Pancreas (tissue), 10 donors: ENCODE results near the gene PNMT. TPM values are rescaled to one million over a fixed set of nuclear protein-coding genes. Genes with fewer than 3 reads are reported as not detected.

Source experiments
- ATAC-seq, 4 donors: fragments of 200-7000 bp; cut with Tn5 transposase; one replicate each; pipeline versions ENCODE4 v1.8.0 to v1.9.1; 2020; ENCODE audit warnings: mild to moderate bottlenecking in 4 of 4, moderate library complexity in 4 of 4
- DNase-seq, 6 donors: peaks; one replicate each; pipeline ENCODE4 v3.0.0-alpha.2; 2020
- FAIRE-seq: peaks from 2 replicates; lab custom pipeline; 2012; peaks lifted over from hg19 to GRCh38; lab: Jason Lieb, UNC
- H3K27ac ChIP-seq, 4 donors: fragments of 200-600 bp; sonication (generic); 1 replicate in 3 of 4; 2 replicates in 1 of 4; pipeline versions ENCODE4 v1.5.0 to v1.8.0; 2020
- H3K27me3 ChIP-seq, 4 donors: fragments of 200-600 bp; one replicate each; pipeline ENCODE4 v1.8.0; 2021
- H3K36me3 ChIP-seq, 3 donors: fragments of 200-600 bp; sonication (generic) in 1 of 3; one replicate each; pipeline versions ENCODE4 v1.5.0 to v1.8.0; 2020 to 2021
- H3K4me1 ChIP-seq, 3 donors: fragments of 200-600 bp; one replicate each; pipeline ENCODE4 v1.8.0; 2021
- H3K4me3 ChIP-seq, 4 donors: fragments of 200-600 bp; sonication (generic) in 2 of 4; one replicate each; pipeline versions ENCODE4 v1.5.0 to v1.8.0; 2020 to 2021
- H3K9me3 ChIP-seq, 4 donors: fragments of 200-600 bp; one replicate each; pipeline ENCODE4 v1.8.0; 2021
- CTCF ChIP-seq, 4 donors: fragments of 200-600 bp; sonication (generic) in 3 of 4; IDR thresholded peaks; one replicate each; pipeline versions ENCODE4 v1.5.0 to v1.8.0; 2021; ENCODE audit warnings: antibody characterized with exemption in 4 of 4
- WGBS, 2 donors: extraction: QIAGEN DNeasy Blood & Tissue Kit; methylation state at CpG; one replicate each; pipeline ENCODE4 v1.1.7; 2013; 5-methylcytosine and 5-hydroxymethylcytosine counted together
- intact Hi-C, 3 donors: fragments of 100-400 bp; cut with DNase I; formaldehyde crosslinking; loops; one replicate each; pipeline versions ENCODE4 v1.11.1 to v1.14.2; 2022
- polyA plus RNA-seq, 2 donors: library from polyadenylated mRNA; stranded (reverse); fragments of 200-250 nt; gene quantifications; one replicate each; pipeline ENCODE4 v1.2.3, GENCODE V29; 2013
- total RNA-seq, 6 donors: library from RNA; stranded (reverse); fragmentation: NEBNext Ultra II Directional in 4 of 6; extraction: Animal tissue kit (Norgen Biotek cat#: 25700) in 4 of 6; gene quantifications; one replicate each; pipeline versions ENCODE4 v1.2.1 to v1.2.4, GENCODE V29; 2021 to 2023
- donor health status: healthy with polysubstance abuse.
- donor health status: DM: no; HTN: no; CAD: no; lungs with moderate emphysema.
- donor health status: DM: no; HTN: no; CAD: no.
- donor health status: control.
- donor health status: control.
- donor health status: Bipolar disorder and iron deficiency.
- donor health status: DM: yes; HTN: yes; CAD: no.
- donor health status: DM: no; HTN: no; CAD: no.
- donor health status: DM: no; HTN: no; CAD: no.
- donor health status: DM: yes; HTN: yes; CAD: no.

PNMT gene
- total and polyA plus RNA-seq, 8 donors = 0.16 to 11.7 (median 0.64) TPM; not detected in 3

- peaks cover 0 to 24% (median 10%) of the 10 kb centered on the region in 3 donors for H3K4me1 ChIP-seq
- intact Hi-C loops = no loop called here
- no peak for TF ChIP-seq CTCF (IDR thresholded peaks at IDR 0.05)
- H3K27me3 ChIP-seq = no peaks in the 10 kb centered on the region
- no peak overlapping the region for H3K4me3 ChIP-seq
- 87 to 88% methylated on average over 9 of the region's 9 CpGs for WGBS, 2 donors
- no peak for FAIRE-seq
- no peak overlapping the region for H3K27ac ChIP-seq
- DNase-seq = no peak
- H3K36me3 ChIP-seq = no peaks in the 10 kb centered on the region
- no peaks in the 10 kb centered on the region for H3K9me3 ChIP-seq
- no peak for ATAC-seq
Observed at GRCh38 chr17:39642291-39643074, 25.8 kb upstream of the PNMT start.

GRCh38 chr17:39643271-39643670 lies 25.0 kb upstream of the PNMT start:
- WGBS, 2 donors = 80 to 86% methylated on average over 4 of the region's 4 CpGs
- FAIRE-seq = no peak
- Histone ChIP-seq H3K27me3 (no peaks in the 10 kb centered on the region), H3K36me3 (no peaks in the 10 kb centered on the region), H3K4me3 (no peak overlapping the region), H3K4me1 (peaks cover 0 to 16% (median 4%) of the 10 kb centered on the region in 3 donors), H3K27ac (no peak overlapping the region), H3K9me3 (no peaks in the 10 kb centered on the region)
- ATAC-seq = no peak
- DNase-seq = no peak
- TF ChIP-seq CTCF (IDR thresholded peaks at IDR 0.05) = no peak
- intact Hi-C loops = no loop called here

- no peaks in the 10 kb centered on the region for H3K4me1 ChIP-seq
- H3K27me3 ChIP-seq = no peaks in the 10 kb centered on the region
- no peak for TF ChIP-seq CTCF (IDR thresholded peaks at IDR 0.05)
- no peaks in the 10 kb centered on the region for H3K9me3 ChIP-seq
- FAIRE-seq (no peak), DNase-seq (no peak), ATAC-seq (no peak)
- no peak overlapping the region for H3K27ac ChIP-seq
- no peaks in the 10 kb centered on the region for H3K36me3 ChIP-seq
- 87 to 90% methylated on average over 5 of the region's 5 CpGs for WGBS, 2 donors
- intact Hi-C loops = no loop called here
- no peak overlapping the region for H3K4me3 ChIP-seq
Observed at GRCh38 chr17:39647256-39647655, 21.0 kb upstream of the PNMT start.

GRCh38 chr17:39648616-39649366 lies 19.5 kb upstream of the PNMT start:
- Histone ChIP-seq H3K27ac (no peak overlapping the region), H3K4me3 (no peak overlapping the region), H3K36me3 (no peaks in the 10 kb centered on the region), H3K9me3 (no peaks in the 10 kb centered on the region), H3K27me3 (no peaks in the 10 kb centered on the region), H3K4me1 (no peaks in the 10 kb centered on the region)
- FAIRE-seq (no peak), ATAC-seq (peak in 1 of 4 donors; percentile 10), DNase-seq (no peak)
- TF ChIP-seq CTCF (IDR thresholded peaks at IDR 0.05) = no peak
- 84 to 85% methylated on average over 15 of the region's 15 CpGs for WGBS, 2 donors
- intact Hi-C loops = no loop called here
